Measurements from ENCODE around the gene FMNL3.
"Not testable (repeated sequence)": the region's sequence is repeated elsewhere in the genome, so short reads cannot be mapped to it uniquely, and the experiment has no call there.

Gene FMNL3

GRCh38 chr12:49626836-49627235 is 80.4 kb downstream of the FMNL3 start:
- no peak for DNase-seq

- DNase-seq: no peak
These were observed 80.9 kb downstream of the FMNL3 start for GRCh38 chr12:49626169-49626835.

GRCh38 chr12:49624921-49625577 is 82.2 kb downstream of the FMNL3 start:
- DNase-seq: no peak

GRCh38 chr12:49623142-49623904 is 83.9 kb downstream of the FMNL3 start, which contains the start of gene PRPF40B:
Gene PRPF40B, plus strand, starts transcription at chr12:49623561. Its CDS starts 30 bp downstream, at chr12:49623591.
- peak; percentile 76 for DNase-seq

- DNase-seq: no peak
These were observed 84.6 kb downstream of the FMNL3 start for GRCh38 chr12:49622501-49623141.

- no peak for DNase-seq
These were observed 85.3 kb downstream of the FMNL3 start for GRCh38 chr12:49621651-49622500.

- DNase-seq: no peak
These were observed 87.9 kb downstream of the FMNL3 start for GRCh38 chr12:49619286-49619685.

- no peak for DNase-seq
These were observed 88.6 kb downstream of the FMNL3 start for GRCh38 chr12:49618576-49618975.

- DNase-seq: no peak
These were observed 90.5 kb downstream of the FMNL3 start for GRCh38 chr12:49616533-49617219.

- DNase-seq: no peak
These were observed 91.5 kb downstream of the FMNL3 start for GRCh38 chr12:49615725-49616124.

- DNase-seq: no peak
These were observed 95.0 kb downstream of the FMNL3 start for GRCh38 chr12:49612210-49612609.

- DNase-seq: not testable (repeated sequence)
These were observed 96.4 kb downstream of the FMNL3 start for GRCh38 chr12:49610785-49611184.

- no peak for DNase-seq
These were observed 97.4 kb downstream of the FMNL3 start for GRCh38 chr12:49609875-49610154.

- no peak for DNase-seq
These were observed 97.9 kb downstream of the FMNL3 start for GRCh38 chr12:49609059-49609874.

- DNase-seq: not testable (repeated sequence)
These were observed 101.7 kb downstream of the FMNL3 start, which contains the start of gene FAM186B for GRCh38 chr12:49605539-49605938. Gene FAM186B, minus strand, starts transcription at chr12:49605639. Its CDS starts 162 bp downstream, at chr12:49605477.

- DNase-seq: no peak
These were observed 102.3 kb downstream of the FMNL3 start for GRCh38 chr12:49604856-49605255.

- DNase-seq: no peak
These were observed 103.5 kb downstream of the FMNL3 start for GRCh38 chr12:49603721-49604120.

- DNase-seq: no peak
These were observed 107.2 kb downstream of the FMNL3 start for GRCh38 chr12:49599961-49600360.

- no peak for DNase-seq
These were observed 108.7 kb downstream of the FMNL3 start for GRCh38 chr12:49598527-49598926.

GRCh38 chr12:49588721-49589516 is 118.3 kb downstream of the FMNL3 start:
- no peak for DNase-seq

Measured in NCI-H1105 (cell line).